ENCODE measurements around the gene BBOX1.
"Not testable (repeated sequence)": the region's sequence is repeated elsewhere in the genome, so short reads cannot be mapped to it uniquely, and the experiment has no call there.

BBOX1 gene

DNA sequence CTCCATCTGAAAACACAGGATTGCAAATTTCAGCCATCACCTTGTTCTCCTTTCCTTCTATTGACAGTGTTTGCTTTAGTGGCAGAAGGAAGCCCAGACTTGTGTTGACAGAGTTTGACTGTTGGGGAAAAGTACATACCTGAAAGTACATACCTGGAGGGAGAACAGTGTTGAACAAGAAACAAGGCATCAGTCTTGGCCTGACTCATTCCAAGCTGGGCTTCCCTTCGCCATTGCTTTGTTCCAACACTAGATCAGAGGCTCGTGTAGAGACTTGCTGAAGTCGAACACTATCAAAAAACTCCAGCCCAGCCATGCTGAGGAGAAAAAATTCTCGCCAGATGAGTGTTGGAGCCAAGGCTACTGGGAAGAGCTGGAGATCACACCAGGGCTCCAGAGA, 133.4 kb downstream of the BBOX1 start:
- TF ChIP-seq, protein P1, sequence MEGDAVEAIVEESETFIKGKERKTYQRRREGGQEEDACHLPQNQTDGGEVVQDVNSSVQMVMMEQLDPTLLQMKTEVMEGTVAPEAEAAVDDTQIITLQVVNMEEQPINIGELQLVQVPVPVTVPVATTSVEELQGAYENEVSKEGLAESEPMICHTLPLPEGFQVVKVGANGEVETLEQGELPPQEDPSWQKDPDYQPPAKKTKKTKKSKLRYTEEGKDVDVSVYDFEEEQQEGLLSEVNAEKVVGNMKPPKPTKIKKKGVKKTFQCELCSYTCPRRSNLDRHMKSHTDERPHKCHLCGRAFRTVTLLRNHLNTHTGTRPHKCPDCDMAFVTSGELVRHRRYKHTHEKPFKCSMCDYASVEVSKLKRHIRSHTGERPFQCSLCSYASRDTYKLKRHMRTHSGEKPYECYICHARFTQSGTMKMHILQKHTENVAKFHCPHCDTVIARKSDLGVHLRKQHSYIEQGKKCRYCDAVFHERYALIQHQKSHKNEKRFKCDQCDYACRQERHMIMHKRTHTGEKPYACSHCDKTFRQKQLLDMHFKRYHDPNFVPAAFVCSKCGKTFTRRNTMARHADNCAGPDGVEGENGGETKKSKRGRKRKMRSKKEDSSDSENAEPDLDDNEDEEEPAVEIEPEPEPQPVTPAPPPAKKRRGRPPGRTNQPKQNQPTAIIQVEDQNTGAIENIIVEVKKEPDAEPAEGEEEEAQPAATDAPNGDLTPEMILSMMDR (IDR thresholded peaks at IDR 0.05; ENCODE audit: borderline replicate concordance, control extremely low read depth, extremely low read depth, insufficient read depth, missing control alignments) = no peak
- DNase-seq (ENCODE audit: low spot score) = no peak
- in situ Hi-C loops (cut with MboI; ENCODE audit: low sequenced_read_pairs, unreplicated experiment) = loop anchor here (25.0 kb wide), 1 partner anchor 412 kb away; no protein-coding TSS in a partner anchor

DNA sequence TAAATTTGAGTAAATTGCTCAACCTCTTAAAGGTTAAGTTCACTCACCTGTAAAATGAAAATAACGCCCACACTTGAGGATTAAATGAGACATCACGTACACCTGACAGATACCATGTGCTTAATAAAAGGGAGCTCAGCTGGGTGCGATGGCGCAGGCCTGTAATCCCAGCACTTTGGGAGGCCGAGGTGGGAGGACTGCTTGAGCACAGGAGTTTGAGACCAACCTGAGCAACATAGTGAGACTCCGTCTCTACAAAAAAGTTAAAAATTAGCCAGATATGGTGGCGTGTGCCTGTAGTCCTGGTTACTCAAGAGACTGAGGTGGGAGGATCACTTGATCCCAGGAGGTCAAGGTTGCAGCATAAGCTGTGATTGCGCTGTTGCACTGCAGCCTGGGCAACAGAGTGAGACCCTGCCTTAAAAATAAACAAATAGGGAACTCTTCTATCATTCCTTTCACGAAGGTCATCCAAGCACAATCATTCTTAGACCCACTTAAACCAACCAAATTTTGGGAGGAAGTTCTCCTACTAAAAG, 134.1 kb downstream of the BBOX1 start:
- TF ChIP-seq, protein P1 (IDR thresholded peaks at IDR 0.05; ENCODE audit: borderline replicate concordance, control extremely low read depth, extremely low read depth, insufficient read depth, missing control alignments) = no peak
- in situ Hi-C loops (cut with MboI; ENCODE audit: low sequenced_read_pairs, unreplicated experiment) = loop anchor here (25.0 kb wide), 1 partner anchor 412 kb away; no protein-coding TSS in a partner anchor

DNA sequence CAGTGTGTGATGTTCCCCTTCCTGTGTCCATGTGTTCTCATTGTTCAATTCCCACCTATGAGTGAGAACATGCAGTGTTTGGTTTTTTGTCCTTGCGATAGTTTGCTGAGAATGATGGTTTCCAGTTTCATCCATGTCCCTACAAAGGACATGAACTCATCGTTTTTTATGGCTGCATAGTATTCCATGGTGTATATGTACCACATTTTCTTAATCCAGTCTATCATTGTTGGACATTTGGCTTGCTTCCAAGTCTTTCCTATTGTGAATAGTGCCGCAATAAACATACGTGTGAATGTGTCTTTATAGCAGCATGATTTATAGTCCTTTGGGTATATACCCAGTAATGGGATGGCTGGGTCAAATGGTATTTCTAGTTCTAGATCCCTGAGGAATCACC, 134.9 kb downstream of the BBOX1 start:
- DNase-seq (ENCODE audit: low spot score); in situ Hi-C loops (cut with MboI; ENCODE audit: low sequenced_read_pairs, unreplicated experiment): not testable (repeated sequence)

More for the DNA sequence above, 134.1 kb downstream of the BBOX1 start:
- DNase-seq (ENCODE audit: low spot score) = no peak
